Measurements from ENCODE around the gene SBF2. TPM values are rescaled to one million over a fixed set of nuclear protein-coding genes. Genes with fewer than 3 reads are reported as not detected.

SBF2 gene
- total and polyA plus RNA-seq, 3 experiments from 2014 or later: 3.7 to 4.3 (median 4.2) TPM

- Histone ChIP-seq H3K36me3 (ENCODE audit: insufficient read depth, low read length) (no peaks in the 10 kb centered on the region), H3K9me3 (ENCODE audit: low read length) (no peaks in the 10 kb centered on the region), H3K27ac (ENCODE audit: low read depth, low read length) (no peak overlapping the region), H3K4me1 (ENCODE audit: insufficient read depth, low read length) (no peaks in the 10 kb centered on the region), H3K27me3 (ENCODE audit: insufficient read depth, low read length, poor library complexity, severe bottlenecking) (no peaks in the 10 kb centered on the region), H3K4me3 (ENCODE audit: low read length) (no peak overlapping the region)
- Mint-ChIP-seq H3K9me3 (peaks cover 0 to 2% (median 0%) of the 10 kb centered on the region in 5 donors), H3K4me3 (no peak overlapping the region), H3K36me3 (peaks cover 1 to 6% (median 3%) of the 10 kb centered on the region in 3 donors), H3K4me1 (peaks cover 0 to 4% (median 0%) of the 10 kb centered on the region in 3 donors), H3K27me3 (no peaks in the 10 kb centered on the region), H3K27ac (no peak overlapping the region)
- ChIA-PET POLR2A (no interaction called here), CTCF (no interaction called here)
- no peak for DNase-seq
Observed at GRCh38 chr11:10122326-10123197, 171.5 kb downstream of the SBF2 start.

GRCh38 chr11:10118865-10119264, 175.2 kb downstream of the SBF2 start:
- Histone ChIP-seq H3K4me1 (ENCODE audit: insufficient read depth, low read length) (no peaks in the 10 kb centered on the region), H3K9me3 (ENCODE audit: low read length) (no peaks in the 10 kb centered on the region), H3K27me3 (ENCODE audit: insufficient read depth, low read length, poor library complexity, severe bottlenecking) (no peaks in the 10 kb centered on the region), H3K4me3 (ENCODE audit: low read length) (no peak overlapping the region), H3K36me3 (ENCODE audit: insufficient read depth, low read length) (no peaks in the 10 kb centered on the region), H3K27ac (ENCODE audit: low read depth, low read length) (no peak overlapping the region)
- Mint-ChIP-seq H3K36me3 (peaks cover 1 to 16% (median 5%) of the 10 kb centered on the region in 3 donors), H3K27ac (peak overlapping the region in 1 of 8 donors; percentile 38), H3K27me3 (no peaks in the 10 kb centered on the region), H3K4me1 (no peaks in the 10 kb centered on the region), H3K4me3 (no peak overlapping the region), H3K9me3 (peaks cover 0 to 5% (median 0%) of the 10 kb centered on the region in 5 donors)
- DNase-seq: no peak
- CTCF ChIA-PET: no interaction called here
- POLR2A ChIA-PET: no interaction called here

GRCh38 chr11:10117709-10118351, 176.2 kb downstream of the SBF2 start:
- Mint-ChIP-seq H3K4me1 (no peaks in the 10 kb centered on the region), H3K36me3 (peaks cover 1 to 16% (median 5%) of the 10 kb centered on the region in 3 donors), H3K27me3 (no peaks in the 10 kb centered on the region), H3K4me3 (no peak overlapping the region), H3K9me3 (peaks cover 0 to 5% (median 0%) of the 10 kb centered on the region in 5 donors), H3K27ac (no peak overlapping the region)
- no peaks in the 10 kb centered on the region for H3K27me3 ChIP-seq (ENCODE audit: insufficient read depth, low read length, poor library complexity, severe bottlenecking)
- H3K36me3 ChIP-seq (ENCODE audit: insufficient read depth, low read length): no peaks in the 10 kb centered on the region
- no peaks in the 10 kb centered on the region for H3K4me1 ChIP-seq (ENCODE audit: insufficient read depth, low read length)
- POLR2A ChIA-PET: no interaction called here
- H3K9me3 ChIP-seq (ENCODE audit: low read length): no peaks in the 10 kb centered on the region
- no peak overlapping the region for H3K4me3 ChIP-seq (ENCODE audit: low read length)
- CTCF ChIA-PET: no interaction called here
- no peak overlapping the region for H3K27ac ChIP-seq (ENCODE audit: low read depth, low read length)
- DNase-seq: no peak

- ChIA-PET CTCF (no interaction called here), POLR2A (no interaction called here)
- Mint-ChIP-seq H3K9me3 (peaks cover 0 to 5% (median 2%) of the 10 kb centered on the region in 5 donors), H3K36me3 (peaks cover 2 to 25% (median 4%) of the 10 kb centered on the region in 3 donors), H3K4me1 (no peaks in the 10 kb centered on the region), H3K27ac (peak overlapping the region in 2 of 8 donors; percentile 8 to 43), H3K4me3 (no peak overlapping the region), H3K27me3 (no peaks in the 10 kb centered on the region)
- Histone ChIP-seq H3K36me3 (ENCODE audit: insufficient read depth, low read length) (no peaks in the 10 kb centered on the region), H3K27me3 (ENCODE audit: insufficient read depth, low read length, poor library complexity, severe bottlenecking) (no peaks in the 10 kb centered on the region), H3K9me3 (ENCODE audit: low read length) (no peaks in the 10 kb centered on the region), H3K4me3 (ENCODE audit: low read length) (no peak overlapping the region), H3K27ac (ENCODE audit: low read depth, low read length) (no peak overlapping the region), H3K4me1 (ENCODE audit: insufficient read depth, low read length) (no peaks in the 10 kb centered on the region)
- DNase-seq: no peak
Observed at GRCh38 chr11:10116588-10116987, 177.4 kb downstream of the SBF2 start.

GRCh38 chr11:10114593-10115404, 179.2 kb downstream of the SBF2 start:
- Mint-ChIP-seq H3K4me1 (no peaks in the 10 kb centered on the region), H3K36me3 (peaks cover 2 to 25% (median 4%) of the 10 kb centered on the region in 3 donors), H3K9me3 (peaks cover 0 to 5% (median 1%) of the 10 kb centered on the region in 5 donors), H3K4me3 (no peak overlapping the region), H3K27me3 (no peaks in the 10 kb centered on the region), H3K27ac (no peak overlapping the region)
- Histone ChIP-seq H3K27ac (ENCODE audit: low read depth, low read length) (no peak overlapping the region), H3K36me3 (ENCODE audit: insufficient read depth, low read length) (no peaks in the 10 kb centered on the region), H3K9me3 (ENCODE audit: low read length) (no peaks in the 10 kb centered on the region), H3K27me3 (ENCODE audit: insufficient read depth, low read length, poor library complexity, severe bottlenecking) (no peaks in the 10 kb centered on the region), H3K4me3 (ENCODE audit: low read length) (no peak overlapping the region), H3K4me1 (ENCODE audit: insufficient read depth, low read length) (no peaks in the 10 kb centered on the region)
- ChIA-PET CTCF (no interaction called here), POLR2A (no interaction called here)
- DNase-seq: no peak

GRCh38 chr11:10113852-10114251, 180.2 kb downstream of the SBF2 start:
- POLR2A ChIA-PET: no interaction called here
- no peaks in the 10 kb centered on the region for H3K27me3 Mint-ChIP-seq

GRCh38 chr11:10109806-10110205, 184.2 kb downstream of the SBF2 start:
- CTCF ChIA-PET: no interaction called here
- Mint-ChIP-seq H3K4me3 (no peak overlapping the region), H3K27me3 (no peaks in the 10 kb centered on the region), H3K9me3 (peaks cover 0 to 4% (median 0%) of the 10 kb centered on the region in 5 donors), H3K4me1 (no peaks in the 10 kb centered on the region), H3K27ac (no peak overlapping the region), H3K36me3 (peaks cover 0 to 8% (median 3%) of the 10 kb centered on the region in 3 donors)
- Histone ChIP-seq H3K9me3 (ENCODE audit: low read length) (no peaks in the 10 kb centered on the region), H3K36me3 (ENCODE audit: insufficient read depth, low read length) (no peaks in the 10 kb centered on the region), H3K27ac (ENCODE audit: low read depth, low read length) (no peak overlapping the region), H3K4me1 (ENCODE audit: insufficient read depth, low read length) (no peaks in the 10 kb centered on the region), H3K4me3 (ENCODE audit: low read length) (no peak overlapping the region), H3K27me3 (ENCODE audit: insufficient read depth, low read length, poor library complexity, severe bottlenecking) (no peaks in the 10 kb centered on the region)
- POLR2A ChIA-PET: no interaction called here
- DNase-seq: no peak

More at GRCh38 chr11:10113852-10114251, 180.2 kb downstream of the SBF2 start:
- peaks cover 2 to 25% (median 4%) of the 10 kb centered on the region in 3 donors for H3K36me3 Mint-ChIP-seq
- no peaks in the 10 kb centered on the region for H3K4me1 ChIP-seq (ENCODE audit: insufficient read depth, low read length)
- H3K27ac ChIP-seq (ENCODE audit: low read depth, low read length): no peak overlapping the region
- peaks cover 0 to 5% (median 1%) of the 10 kb centered on the region in 5 donors for H3K9me3 Mint-ChIP-seq
- H3K27ac Mint-ChIP-seq: no peak overlapping the region
- no peaks in the 10 kb centered on the region for H3K27me3 ChIP-seq (ENCODE audit: insufficient read depth, low read length, poor library complexity, severe bottlenecking)
- no peak for DNase-seq
- H3K4me1 Mint-ChIP-seq: no peaks in the 10 kb centered on the region
- CTCF ChIA-PET: no interaction called here
- H3K4me3 ChIP-seq (ENCODE audit: low read length): no peak overlapping the region
- H3K9me3 ChIP-seq (ENCODE audit: low read length): no peaks in the 10 kb centered on the region
- H3K4me3 Mint-ChIP-seq: no peak overlapping the region
- no peaks in the 10 kb centered on the region for H3K36me3 ChIP-seq (ENCODE audit: insufficient read depth, low read length)

All from CD8-positive, alpha-beta memory T cell (primary cell).